ENCODE results near the gene OR4P4.

The OR4P4 gene
- total RNA-seq = 0 reads per million in 2 donors

DNA sequence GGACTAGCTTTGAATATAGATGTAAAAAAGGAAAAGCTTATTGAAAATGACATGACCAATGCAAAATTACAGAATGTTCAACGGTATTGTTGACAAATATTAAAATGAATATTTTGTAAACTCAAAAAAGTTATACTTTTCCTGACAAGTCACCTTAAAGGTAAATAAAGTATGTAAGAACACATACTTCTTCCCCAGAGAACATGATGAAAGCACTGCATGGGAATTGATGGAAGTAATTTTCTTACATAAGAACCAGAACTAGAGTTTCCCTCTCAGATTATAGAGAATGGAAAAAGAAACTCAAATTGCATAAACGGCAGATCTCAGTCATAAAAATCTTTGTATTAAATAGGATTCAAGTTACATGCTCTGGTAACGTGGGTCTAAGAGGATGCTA is at the start of gene OR4P4:
TSS of gene OR4P4 (plus strand) at position 301 of the 400 bp plus-strand sequence.
- DNase-seq = no peak

DNA sequence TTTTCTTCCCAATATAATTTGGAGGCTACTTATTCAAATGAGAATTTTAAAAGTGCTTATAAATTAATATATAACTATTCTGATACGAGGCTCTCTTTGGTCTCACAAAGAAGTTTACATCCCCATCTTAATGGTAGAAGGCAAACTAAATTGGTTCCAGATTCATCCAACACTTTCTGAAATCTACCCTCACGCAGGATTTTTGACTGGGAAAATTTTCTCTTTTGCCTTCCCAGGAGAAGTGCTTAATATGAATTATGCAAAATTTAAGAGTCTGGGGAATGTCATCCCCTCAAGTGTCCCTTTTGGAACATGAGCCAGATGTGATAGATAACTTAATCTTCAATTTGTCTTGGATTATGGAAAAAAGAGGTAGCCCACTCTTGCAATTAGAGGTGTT is 27.4 kb upstream of the OR4P4 start, which contains the start of gene OR4C11:
TSS of gene OR4C11 (minus strand) at position 101 of the 400 bp plus-strand sequence. CDS start 3,272 bp downstream, outside the sequence.
- no peak for DNase-seq

DNA sequence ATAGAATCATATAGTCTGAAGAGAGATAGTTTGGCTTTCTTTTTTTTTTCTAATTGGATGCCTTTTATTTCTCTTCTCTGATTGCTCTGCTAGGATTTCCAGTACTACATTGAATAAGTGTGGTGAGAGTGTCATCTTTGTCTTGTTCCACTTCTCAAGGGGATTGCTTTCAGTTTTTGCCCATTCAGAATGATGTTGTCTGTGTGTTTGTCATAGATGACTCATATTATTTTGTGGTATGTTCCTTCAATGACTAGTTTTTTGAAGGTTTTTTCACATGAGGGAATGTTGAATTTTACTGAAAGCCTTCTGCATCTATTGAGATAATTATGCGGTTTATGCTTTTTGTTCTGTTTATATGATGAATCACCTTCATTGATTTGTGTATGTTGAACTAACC is 10.4 kb upstream of the OR4P4 start:
- no peak for DNase-seq

DNA sequence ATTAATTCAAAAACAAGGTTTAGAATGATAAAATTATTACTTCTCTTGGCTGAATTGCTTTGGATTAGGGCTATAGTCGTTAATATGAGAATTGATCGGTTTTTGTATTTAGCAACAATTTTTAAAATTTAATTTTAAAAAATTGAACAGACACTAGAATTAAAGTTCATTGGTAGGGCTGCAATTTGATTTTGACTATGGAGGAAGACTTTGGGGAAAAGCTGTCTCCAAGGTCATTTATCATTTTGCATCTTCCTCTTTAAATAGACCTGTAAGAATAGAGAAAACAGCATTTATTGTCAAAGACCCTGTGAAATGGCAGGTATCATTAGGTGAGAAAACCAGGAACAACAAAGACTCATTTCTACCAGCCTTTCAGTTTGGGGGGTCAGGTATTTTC is 13.1 kb downstream of the OR4P4 start, which contains the start of gene OR4S2:
TSS of gene OR4S2 (plus strand) at position 301 of the 400 bp plus-strand sequence. CDS start 2,577 bp downstream, outside the sequence.
- no peak for DNase-seq

DNA sequence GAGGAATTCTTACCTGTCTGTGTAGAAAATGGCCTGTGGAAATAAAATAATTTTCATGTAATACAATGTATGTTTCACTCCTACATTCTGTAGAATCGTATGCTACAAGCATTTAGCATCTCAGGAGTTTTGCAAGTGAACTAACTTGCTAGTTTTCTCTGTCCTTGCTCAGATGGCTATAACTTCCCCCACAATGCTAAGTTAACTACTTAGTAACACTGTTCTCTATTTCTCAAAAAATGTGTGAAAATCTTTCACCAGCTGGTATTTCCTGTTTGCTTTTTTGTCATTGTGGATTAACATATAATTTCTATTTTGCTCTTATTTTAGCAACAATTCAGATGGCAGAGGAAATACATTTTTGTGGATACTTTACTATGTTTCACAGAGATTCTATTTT is 17.6 kb downstream of the OR4P4 start:
- no peak for DNase-seq

DNA sequence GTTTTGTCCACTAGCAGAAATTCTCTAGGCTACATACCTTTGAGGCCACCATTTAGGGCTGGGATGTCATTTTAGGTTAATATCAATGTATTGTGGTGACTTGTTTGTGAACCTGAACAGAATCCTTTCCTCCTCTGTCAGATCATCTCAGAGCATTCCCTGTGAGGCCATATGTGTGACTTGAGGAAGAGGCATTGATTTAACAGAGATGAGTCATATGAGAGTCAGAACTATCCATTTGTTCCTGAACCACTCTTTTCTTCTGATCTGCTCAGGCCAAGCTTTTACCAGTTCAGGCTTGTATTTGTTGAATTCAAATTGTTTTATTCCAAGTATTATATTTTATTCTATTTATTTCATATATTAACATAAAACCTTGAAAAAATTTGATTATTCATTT is 20.2 kb downstream of the OR4P4 start:
- DNase-seq = no peak

DNA sequence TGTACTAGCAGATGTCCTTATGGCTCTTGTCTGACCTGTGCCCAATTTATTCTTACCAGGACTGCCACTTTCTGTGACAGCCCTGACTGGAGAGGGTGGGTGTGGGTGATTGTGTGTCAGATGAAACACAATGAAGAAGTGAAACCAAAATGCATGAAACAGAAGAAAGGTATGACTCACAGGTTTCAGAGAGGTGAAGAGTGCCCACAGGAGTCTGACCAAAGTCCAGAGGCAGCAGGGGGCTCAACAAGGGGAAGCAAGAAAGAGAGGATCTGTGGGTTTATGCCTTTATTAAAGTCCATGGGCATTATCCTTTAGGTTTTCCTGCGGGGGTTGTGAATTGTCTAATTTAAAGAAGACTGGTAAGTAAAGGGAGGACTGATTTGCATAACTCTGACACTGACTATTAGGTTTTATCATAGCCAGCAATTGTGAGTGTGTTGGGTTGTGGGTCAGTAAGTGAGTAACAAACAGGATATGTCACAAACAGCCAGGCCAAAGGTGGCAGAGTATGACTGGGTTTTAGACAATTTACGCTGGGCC is 23.2 kb downstream of the OR4P4 start:
- DNase-seq = no peak

DNA sequence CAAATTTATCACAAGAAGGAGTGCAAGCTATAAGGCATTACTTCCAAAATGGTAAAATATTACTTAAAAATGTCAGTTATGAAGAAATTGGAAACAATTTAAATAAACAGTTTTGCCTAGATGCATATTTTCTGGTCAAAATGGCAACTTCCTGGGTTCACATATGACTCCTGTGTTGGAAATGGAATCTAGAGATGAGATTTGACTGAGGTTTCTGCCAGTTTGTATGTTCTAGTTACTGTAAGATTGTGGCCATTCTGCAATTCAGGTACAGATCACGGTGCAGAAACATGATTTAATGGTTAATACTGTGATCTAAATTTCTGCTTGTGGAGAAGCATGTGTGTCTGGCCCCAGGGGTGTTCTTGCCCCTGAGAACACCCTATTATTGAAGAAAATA is 23.7 kb downstream of the OR4P4 start:
- DNase-seq = no peak

DNA sequence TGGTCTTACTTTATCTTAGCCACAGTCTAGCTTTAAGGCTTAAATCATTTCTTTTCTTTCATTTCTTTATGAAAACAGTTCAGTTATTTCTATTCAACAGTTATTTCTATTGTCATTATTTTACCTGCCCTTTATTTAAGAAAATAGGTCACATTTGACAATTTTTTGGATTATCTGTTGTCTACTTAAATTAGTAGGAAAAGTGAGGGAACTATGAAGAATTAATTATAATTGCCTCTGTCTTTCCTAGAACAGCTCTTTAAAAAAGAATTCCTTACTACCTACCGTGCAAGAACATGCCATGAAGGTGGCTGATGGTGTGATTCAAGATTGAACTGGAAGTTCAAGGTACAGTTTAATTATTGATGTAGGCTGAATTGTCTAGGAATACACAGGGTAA is 27.0 kb downstream of the OR4P4 start, which contains the start of gene OR4C6:
TSS of gene OR4C6 (plus strand) at position 301 of the 400 bp plus-strand sequence. CDS start 2,966 bp downstream, outside the sequence.
- no peak for DNase-seq

DNA sequence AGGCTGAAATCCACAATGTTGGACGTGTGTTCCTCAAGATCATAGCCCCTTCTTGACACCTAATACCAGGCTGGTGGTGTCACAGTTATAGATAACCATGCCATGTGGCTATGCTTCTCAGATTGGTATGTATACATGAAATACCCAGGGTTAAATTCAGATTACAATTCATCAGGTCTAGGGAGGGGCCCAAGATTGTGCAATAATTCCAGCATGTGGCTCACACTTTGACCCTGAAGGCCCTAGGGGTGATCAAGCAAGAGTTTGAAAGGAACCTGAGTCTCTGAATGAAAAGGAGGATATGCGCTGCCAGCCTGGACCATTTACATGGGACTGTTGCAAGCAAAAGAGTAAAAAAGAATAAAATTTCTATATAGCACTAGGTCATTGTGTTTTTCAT is 34.5 kb downstream of the OR4P4 start:
- no peak for DNase-seq

DNA sequence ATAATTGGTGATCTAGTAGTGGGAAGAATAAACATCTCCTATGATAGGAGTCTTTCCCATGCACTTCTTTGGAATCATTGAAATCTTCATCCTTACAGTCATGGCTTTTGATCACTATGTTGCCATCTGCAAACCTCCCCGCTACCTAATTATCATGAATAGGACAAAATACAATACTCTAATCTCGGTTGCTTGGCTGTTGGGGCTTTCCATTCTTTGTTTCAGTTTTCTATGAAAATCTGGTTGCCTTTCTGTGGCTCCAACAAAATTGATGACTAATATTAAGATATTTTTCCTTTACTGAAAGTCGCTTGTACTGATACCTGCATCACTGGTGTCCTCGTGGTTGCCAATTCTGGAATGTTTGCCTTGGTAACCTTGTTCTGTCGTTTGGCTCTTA is 38.9 kb downstream of the OR4P4 start:
- no peak for DNase-seq

All from T-helper 2 cell (primary cell).